Stimulated activated CD8-positive, alpha-beta memory T cell treated with anti-CD3 and anti-CD28 coated beads, Interleukin-15, amount 100 ng/mL, for 1 hour (primary cell): ENCODE results near the gene UNC5B.

ENCODE experiments used
- DNase-seq: peaks from one replicate; pipeline ENCODE4 v3.0.0-alpha.2; 2020; ENCODE audit warnings: low read depth

The UNC5B gene

GRCh38 chr10:71319800-71320392, 107.5 kb downstream of the UNC5B start:
- no peak for DNase-seq

GRCh38 chr10:71320592-71320991, 108.2 kb downstream of the UNC5B start:
- no peak for DNase-seq

- DNase-seq: no peak
These were observed 109.0 kb downstream of the UNC5B start for GRCh38 chr10:71321386-71321785.

- no peak for DNase-seq
These were observed 111.0 kb downstream of the UNC5B start for GRCh38 chr10:71323407-71323806.

- DNase-seq: no peak
These were observed 112.4 kb downstream of the UNC5B start for GRCh38 chr10:71324743-71325142.

GRCh38 chr10:71325267-71325666, 112.9 kb downstream of the UNC5B start:
- DNase-seq: no peak

- no peak for DNase-seq
These were observed 114.1 kb downstream of the UNC5B start for GRCh38 chr10:71326464-71326881.

- no peak for DNase-seq
These were observed 118.5 kb downstream of the UNC5B start for GRCh38 chr10:71330789-71331404.

DNA sequence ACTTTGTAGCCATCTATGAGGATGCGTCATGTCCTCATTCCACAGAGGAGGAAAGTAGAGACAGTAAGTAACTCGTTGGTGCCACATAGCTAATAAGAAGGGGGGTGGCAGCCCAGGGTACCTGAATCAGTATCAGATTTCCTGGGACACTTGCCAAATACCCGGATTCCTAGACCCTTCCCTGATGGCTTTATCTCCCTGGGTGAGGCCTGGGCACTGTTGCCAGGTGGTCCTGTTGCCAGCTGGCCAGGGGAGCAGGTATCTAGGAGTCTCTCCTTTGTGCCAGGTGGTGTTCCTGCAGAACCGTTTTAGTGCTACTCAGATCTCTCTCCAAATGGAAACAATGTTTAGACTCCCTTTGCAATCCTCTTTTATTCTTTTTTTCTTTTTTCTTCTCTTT, 119.4 kb downstream of the UNC5B start:
- no peak for DNase-seq

- no peak for DNase-seq
These were observed 120.1 kb downstream of the UNC5B start for GRCh38 chr10:71332466-71332865.

DNA sequence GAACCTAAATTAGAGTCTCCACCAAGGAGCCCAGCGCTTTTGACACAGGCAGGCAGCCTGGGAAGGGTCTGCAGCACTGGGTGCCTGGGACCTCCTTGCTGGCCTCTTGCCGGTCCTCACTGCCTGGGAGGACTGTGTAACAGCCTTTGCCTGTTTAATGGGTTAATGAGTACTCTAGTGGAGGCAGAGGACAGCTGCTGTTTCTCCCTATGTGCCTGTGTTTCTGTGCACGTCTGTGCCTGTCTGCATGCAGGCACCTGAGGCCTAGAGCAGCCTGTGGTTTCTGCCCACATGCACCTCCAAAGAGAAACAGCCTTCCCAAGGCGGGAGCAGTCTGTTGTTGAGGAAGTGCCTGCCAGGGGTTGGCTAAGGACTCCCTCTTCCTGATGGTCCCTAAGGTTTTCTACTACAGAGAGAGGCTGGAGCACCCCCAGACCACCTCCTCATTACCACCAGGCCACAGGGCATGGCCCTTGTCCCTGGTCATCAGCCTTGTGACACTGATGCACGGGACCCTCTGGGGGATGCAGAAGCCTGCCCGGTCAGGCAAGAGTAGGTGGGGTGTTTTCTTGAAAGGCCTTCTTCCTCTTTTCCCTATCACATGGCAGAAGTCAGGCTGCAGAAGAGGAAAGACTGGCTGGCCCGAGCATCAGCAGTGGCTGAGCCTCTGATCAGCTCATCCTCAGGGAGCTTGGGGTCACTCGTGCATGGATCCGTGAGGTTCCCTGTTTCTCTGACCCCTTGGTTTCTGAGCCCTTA, 120.9 kb downstream of the UNC5B start:
- DNase-seq: no peak

GRCh38 chr10:71334221-71334791, 121.9 kb downstream of the UNC5B start:
- DNase-seq: no peak

GRCh38 chr10:71335173-71335708, 122.9 kb downstream of the UNC5B start:
- DNase-seq: no peak

- DNase-seq: no peak
These were observed 124.3 kb downstream of the UNC5B start for GRCh38 chr10:71336632-71337031.

GRCh38 chr10:71337219-71337701, 124.9 kb downstream of the UNC5B start:
- DNase-seq: no peak

DNA sequence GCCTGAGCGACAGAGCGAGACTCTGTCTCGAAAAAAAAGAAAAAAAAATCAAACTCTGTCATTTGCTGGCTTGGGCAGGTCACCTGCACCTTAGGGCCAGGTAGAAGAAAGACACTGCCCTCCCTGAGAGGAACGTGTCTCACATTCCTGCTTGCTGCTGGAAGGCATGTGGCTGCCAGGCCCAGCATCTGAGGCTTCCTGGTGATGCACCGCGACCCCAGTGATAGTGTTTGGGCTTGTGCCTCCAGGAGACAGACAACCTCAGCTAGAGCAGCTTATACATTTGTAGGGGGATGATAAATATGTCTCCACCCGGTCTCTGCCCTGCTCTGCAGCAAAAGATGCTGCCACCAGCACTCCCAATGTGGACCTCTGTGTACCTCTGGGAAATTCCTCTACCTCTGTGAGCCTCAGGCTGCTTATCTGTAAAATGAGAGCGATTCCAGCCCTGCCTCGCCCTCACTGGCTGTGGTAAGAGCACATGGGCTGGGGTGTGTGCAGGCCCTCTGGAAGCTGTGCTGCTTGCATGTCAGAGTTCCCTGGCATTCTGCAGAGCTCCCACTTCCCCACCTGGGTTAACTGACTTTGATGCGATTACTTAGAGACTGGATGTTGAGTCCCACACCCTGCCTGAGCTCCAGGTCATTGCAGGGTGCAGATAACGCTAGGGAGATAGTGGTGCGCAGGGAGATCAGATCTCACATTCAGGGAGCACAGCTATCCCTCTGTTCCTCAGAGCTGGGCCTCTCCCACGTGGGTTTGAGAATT, 126.5 kb downstream of the UNC5B start:
- DNase-seq: no peak

DNA sequence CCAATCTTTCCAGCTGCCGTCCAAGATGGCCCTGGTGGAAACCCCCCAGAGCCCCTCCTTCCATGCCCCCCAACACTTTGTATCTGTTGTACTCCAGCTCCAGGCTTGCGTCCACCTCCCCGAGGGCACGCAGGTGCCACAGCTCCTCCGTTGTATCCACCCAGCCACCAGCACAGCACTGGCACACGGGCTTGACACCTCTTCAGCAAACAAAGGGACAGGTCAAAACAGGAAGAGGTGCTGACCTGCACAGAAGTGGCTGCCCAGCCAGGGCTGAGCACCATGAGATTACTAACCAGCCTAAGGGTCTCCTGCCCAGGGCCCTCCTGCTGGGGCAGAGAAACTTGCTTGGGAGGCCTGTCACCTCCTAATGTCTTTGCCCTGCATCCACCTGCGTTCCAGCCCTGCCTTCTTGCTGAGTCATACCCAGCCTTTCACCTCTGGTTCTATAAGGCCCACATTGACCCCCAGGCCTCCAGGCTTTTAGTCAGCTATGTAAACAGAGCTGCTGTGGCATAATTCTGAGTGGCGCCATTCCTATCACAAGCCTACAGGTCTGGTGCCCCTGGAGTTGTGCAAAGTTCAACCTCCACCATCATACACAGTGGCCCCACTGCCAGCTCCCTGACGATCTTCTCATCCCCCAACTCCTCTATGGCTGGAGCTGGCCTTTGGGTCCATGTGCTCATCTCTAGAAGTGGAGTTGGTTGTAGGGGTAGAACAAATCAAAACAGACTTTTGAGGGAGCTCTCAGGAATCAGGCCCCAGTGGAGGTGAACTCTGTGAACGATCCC, 127.6 kb downstream of the UNC5B start:
- DNase-seq: no peak

DNA sequence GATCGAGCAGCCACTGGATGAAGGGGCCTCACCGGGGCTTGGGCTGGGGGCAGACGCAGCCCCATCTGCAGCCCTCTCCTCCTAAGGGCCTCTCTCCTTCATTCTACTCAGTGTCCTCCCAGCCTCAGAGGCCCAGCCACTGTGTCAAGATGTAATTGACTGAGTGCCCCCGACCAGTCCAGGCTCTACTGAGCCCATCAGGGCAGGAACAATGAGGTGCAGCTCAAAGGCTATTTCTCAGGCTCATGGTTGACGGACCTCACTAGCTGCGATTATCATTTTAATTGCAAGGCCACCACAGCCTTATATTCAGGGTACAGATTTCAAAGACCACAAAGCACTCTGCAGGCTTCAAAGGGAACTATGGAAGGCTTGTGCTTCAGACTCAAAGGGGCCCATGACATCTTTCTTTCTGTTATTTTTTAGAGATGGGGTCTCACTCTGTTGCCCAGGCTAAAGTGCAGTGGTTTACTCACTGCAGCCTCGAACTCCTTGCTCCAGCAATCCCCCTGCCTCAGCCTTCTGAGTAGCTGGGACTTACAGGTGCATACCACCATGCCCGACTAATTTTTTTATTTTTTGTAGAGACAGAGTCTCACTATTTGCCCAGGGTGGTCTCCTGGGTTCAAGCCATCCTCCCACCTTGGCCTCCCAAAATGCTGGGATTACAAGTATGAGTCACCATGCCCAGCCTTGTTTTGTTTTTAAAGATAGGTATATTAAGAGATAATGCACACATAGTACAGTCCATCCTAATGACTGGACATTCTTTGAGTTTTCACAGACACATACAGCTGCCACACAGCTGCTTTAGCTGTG, 130.4 kb downstream of the UNC5B start:
- no peak for DNase-seq

- no peak for DNase-seq
These were observed 131.0 kb downstream of the UNC5B start for GRCh38 chr10:71343392-71343773.
